GM12878 (cell line): ENCODE data around the gene TM7SF2. TPM values are rescaled to one million over a fixed set of nuclear protein-coding genes. Genes with fewer than 3 reads are reported as not detected.

Experiments used
- ATAC-seq: fragments of 200-7000 bp; cut with Tn5 transposase; 3 replicates; pipeline ENCODE4 v1.9.1; 2020; ENCODE audit warnings: mild to moderate bottlenecking, moderate library complexity
- BruUV-seq: library from RNA; stranded (reverse); fragments of 400-500 nt; replicated peaks from 2 replicates; lab custom pipeline; 2021; lab: Mats Ljungman, UMichigan
- CTCF ChIA-PET: fragments of 300-600 bp; sonication (Branson Sonifier 250); formaldehyde crosslinking; extraction: SDS; loops from one replicate; lab custom pipeline; 2021; ENCODE audit warnings: inconsistent platforms; lab: Yijun Ruan, JAX
- POLR2A ChIA-PET: fragments of 350-600 bp; formaldehyde crosslinking; extraction: SDS; loops from one replicate; lab custom pipeline; 2021; ENCODE audit warnings: inconsistent platforms; lab: Charles Lee
- RAD21 ChIA-PET: fragments of 300-600 bp; sonication (Branson Sonifier 250); formaldehyde crosslinking; loops from one replicate; lab custom pipeline; 2023; ENCODE audit warnings: antibody characterized with exemption; ENCODE audit not compliant: unreplicated experiment; lab: Charles Lee
- SMC1A ChIA-PET: fragments of 300-600 bp; sonication (Branson Sonifier 250); formaldehyde crosslinking; loops from one replicate; lab custom pipeline; 2023; ENCODE audit not compliant: unreplicated experiment, uncharacterized antibody; lab: Charles Lee
- DNase-seq: peaks from one replicate; pipeline ENCODE4 v3.0.0-alpha.2; 2011; ENCODE audit warnings: low read depth, low spot score
- FAIRE-seq: peaks from 3 replicates; lab custom pipeline; 2011; peaks lifted over from hg19 to GRCh38; lab: Jason Lieb, UNC
- H2AFZ ChIP-seq: 2 replicates; pipeline ENCODE4 v1.6.0; 2011; ENCODE audit warnings: low read depth, low read length, control low read depth; ENCODE audit not compliant: control insufficient read depth
- H3K27ac ChIP-seq: 2 replicates; pipeline ENCODE4 v1.5.1; 2011; ENCODE audit warnings: control low read depth; ENCODE audit not compliant: control insufficient read depth, insufficient read depth
- H3K27me3 ChIP-seq, 2 experiments: replicated peaks in 1 of 2; 2 replicates each; pipeline versions ENCODE4 v1.6.0 to v1.6.1; 2011; ENCODE audit warnings: low read length in 1 of 2; ENCODE audit not compliant: control insufficient read depth in 2 of 2, insufficient read depth in 2 of 2
- H3K36me3 ChIP-seq, 2 experiments: 2 replicates each; pipeline ENCODE4 v1.5.1; 2011; ENCODE audit warnings: low read length in 1 of 2; ENCODE audit not compliant: control insufficient read depth in 2 of 2, insufficient read depth in 2 of 2
- H3K4me1 ChIP-seq: 2 replicates; pipeline ENCODE4 v1.6.1; 2011; ENCODE audit warnings: mild to moderate bottlenecking, low read length, moderate library complexity, mixed read lengths; ENCODE audit not compliant: control insufficient read depth, insufficient read depth
- H3K4me2 ChIP-seq: 2 replicates; pipeline ENCODE4 v1.6.0; 2011; ENCODE audit warnings: control low read depth; ENCODE audit not compliant: control insufficient read depth, insufficient read depth
- H3K4me3 ChIP-seq: fragments of 200-600 bp; sonication (generic); 2 replicates; pipeline ENCODE4 v1.5.1; 2016
- H3K79me2 ChIP-seq: 2 replicates; pipeline ENCODE4 v1.6.0; 2011; ENCODE audit warnings: low read length; ENCODE audit not compliant: control insufficient read depth, insufficient read depth
- H3K9ac ChIP-seq: 2 replicates; pipeline ENCODE4 v1.8.0; 2011; ENCODE audit warnings: low read length, control low read depth, mixed read lengths; ENCODE audit not compliant: control insufficient read depth, insufficient read depth
- H3K9me3 ChIP-seq: replicated peaks from 3 replicates; pipeline ENCODE4 v1.5.1; 2011; ENCODE audit warnings: mild to moderate bottlenecking, low read length; ENCODE audit not compliant: control insufficient read depth, insufficient read depth
- H4K20me1 ChIP-seq: 2 replicates; pipeline ENCODE4 v1.6.0; 2011; ENCODE audit not compliant: control insufficient read depth, insufficient read depth
- CHD4 ChIP-seq: fragments of 200-600 bp; sonication (generic); IDR thresholded peaks from 2 replicates; pipeline ENCODE4 v1.6.1; 2016; ENCODE audit warnings: mild to moderate bottlenecking
- KAT2A ChIP-seq: conservative IDR thresholded peaks from 2 replicates; pipeline ENCODE4 v1.6.1; 2011; ENCODE audit warnings: low read depth, low read length; ENCODE audit not compliant: control insufficient read depth
- SP1 ChIP-seq: IDR thresholded peaks from one replicate; pipeline ENCODE4 v1.6.1; 2011; ENCODE audit warnings: low read depth, low read length
- SRF ChIP-seq, 2 experiments: IDR thresholded peaks; 2 replicates each; pipeline ENCODE4 v1.6.1; 2011; ENCODE audit warnings: low read depth in 2 of 2, low read length in 2 of 2, mild to moderate bottlenecking in 1 of 2, moderate library complexity in 1 of 2
- STAT3 ChIP-seq: IDR thresholded peaks from 2 replicates; pipeline ENCODE4 v1.6.1; 2011; ENCODE audit warnings: low read depth, low read length, improper control_type of control experiment
- SUZ12 ChIP-seq: fragments of 200-600 bp; sonication (generic); IDR thresholded peaks from one replicate; pipeline ENCODE4 v1.6.1; 2018; ENCODE audit warnings: antibody characterized with exemption, mild to moderate bottlenecking; ENCODE audit not compliant: unreplicated experiment
- ZSCAN29 ChIP-seq: fragments of 450-650 bp; IDR thresholded peaks from 2 replicates; pipeline ENCODE4 v1.6.1; 2017; ENCODE audit warnings: mild to moderate bottlenecking, moderate library complexity
- WGBS: methylation state at CpG from one replicate; pipeline ENCODE4 v1.1.6; 2016; ENCODE audit warnings: low lambda C conversion rate; ENCODE audit not compliant: insufficient replicate concordance, insufficient coverage; ENCODE audit errors: missing lambda C conversion rate; 5-methylcytosine and 5-hydroxymethylcytosine counted together
- in situ Hi-C: fragments of 300-500 bp; cut with MboI; formaldehyde crosslinking; loops from 9 replicates; pipeline ENCODE4 v1.14.3; 2018; ENCODE audit warnings: mixed read lengths
- intact Hi-C: fragments of 100-400 bp; cut with micrococcal nuclease; formaldehyde crosslinking; loops from one replicate; pipeline ENCODE4 v1.14.2; 2022; ENCODE audit not compliant: unreplicated experiment
- polyA plus RNA-seq, 11 experiments: library from polyadenylated mRNA; depleted of rRNA in 4 of 11; unstranded in 6 of 11; stranded (reverse) in 5 of 11; fragments of >200 nt; fragmentation: Nextera tagmentation in 4 of 11; fragmentation: Illumina TruSeq in 1 of 11; extraction: Ambion mirVana in 4 of 11; extraction: Trizol in 1 of 11; gene quantifications; 1 replicate in 1 of 11; 2 replicates in 10 of 11; pipeline versions ENCODE4 v1.2.1 to v1.2.3, GENCODE V29; 2011 to 2016; ENCODE audit warnings: inconsistent platforms in 2 of 11, missing spikeins in 2 of 11, low read depth in 1 of 11
- total RNA-seq, 4 experiments: library from RNA; depleted of rRNA in 3 of 4; stranded (reverse); fragments of >200 nt in 3 of 4; fragmentation: Illumina TruSeq in 1 of 4; extraction: Trizol in 1 of 4; gene quantifications; 2 replicates each; pipeline versions ENCODE4 v1.2.1 to v1.2.3, GENCODE V29; 2013 to 2021

TM7SF2 gene
- total and polyA plus RNA-seq, 10 of the 15 experiments (the other 5 are each of a cell fraction or from before 2014, with no cell fraction given): 0.52 to 57.7 (median 20.7) TPM

GRCh38 chr11:65100674-65101350 lies 10.9 kb upstream of the TM7SF2 start:
- CTCF ChIA-PET: interaction anchor here (0.6 to 7.0 kb wide), 12 partner anchors 10 to 322 kb away, joined by 3 to 76 read pairs (median 4); partner anchors contain the start of genes ARL2, CAPN1, TM7SF2 and ZNHIT2
- H3K36me3 ChIP-seq: peaks cover 2 to 11% of the 10 kb centered on the region in 2 experiments; a peak in 3 of 4 replicates
- no peak overlapping the region for H3K27ac ChIP-seq
- H3K4me2 ChIP-seq: no peak overlapping the region
- intact Hi-C loops: no loop called here
- H3K79me2 ChIP-seq: peaks cover 9% of the 10 kb centered on the region
- RAD21 ChIA-PET: interaction anchor here (0.6 kb wide), 1 partner anchor 17 kb away, joined by 3 read pairs; the partner anchor contains the start of gene ZNHIT2
- no peak overlapping the region for H3K9ac ChIP-seq
- in situ Hi-C loops: no loop called here
- no peaks in the 10 kb centered on the region for H3K27me3 ChIP-seq
- H4K20me1 ChIP-seq: no peaks in the 10 kb centered on the region
- peaks cover 4% of the 10 kb centered on the region for H3K4me1 ChIP-seq
- TF ChIP-seq CHD4: no peak
- TF ChIP-seq STAT3: no peak
- TF ChIP-seq SUZ12: no peak
- TF ChIP-seq SRF (IDR thresholded peaks at IDR 0.05; ENCODE audit: low read depth in 2 of 2, low read length in 2 of 2): no peak
- no peak for TF ChIP-seq SP1
- no peak for TF ChIP-seq ZSCAN29
- TF ChIP-seq KAT2A: no peak
- POLR2A ChIA-PET: interaction anchor here (0.6 to 1.6 kb wide), 3 partner anchors 26 to 156 kb away, joined by 3 to 8 read pairs (median 5); no protein-coding TSS in a partner anchor
- ATAC-seq: no peak
- no peak for DNase-seq
- FAIRE-seq: no peak
- SMC1A ChIA-PET: no interaction called here
- no peak overlapping the region for H2AFZ ChIP-seq
- no peaks in the 10 kb centered on the region for H3K9me3 ChIP-seq
- WGBS: 86% methylated on average over 6 of the region's 6 CpGs
- BruUV-seq: no TSS peak
- no peak overlapping the region for H3K4me3 ChIP-seq
